OCI-LY1 (cell line): ENCODE measurements around the gene OR6B1.

Experiments
- EZH2 ChIP-seq: fragments of 200-600 bp; sonication (generic), shearing (Covaris generic); IDR thresholded peaks from 2 replicates; pipeline ENCODE4 v1.8.0; 2017; ENCODE audit warnings: borderline replicate concordance, mixed run types, mild to moderate bottlenecking, antibody characterized with exemption, low read length, moderate library complexity, mixed read lengths
- TF ChIP-seq, protein P1 (sequence below): fragments of 200-600 bp; sonication (generic), shearing (Covaris generic); IDR thresholded peaks from 2 replicates; pipeline ENCODE4 v1.5.1; 2017; ENCODE audit warnings: mild to moderate bottlenecking, antibody characterized with exemption, low read length, moderate library complexity, mixed read lengths

- TF ChIP-seq, protein P1, sequence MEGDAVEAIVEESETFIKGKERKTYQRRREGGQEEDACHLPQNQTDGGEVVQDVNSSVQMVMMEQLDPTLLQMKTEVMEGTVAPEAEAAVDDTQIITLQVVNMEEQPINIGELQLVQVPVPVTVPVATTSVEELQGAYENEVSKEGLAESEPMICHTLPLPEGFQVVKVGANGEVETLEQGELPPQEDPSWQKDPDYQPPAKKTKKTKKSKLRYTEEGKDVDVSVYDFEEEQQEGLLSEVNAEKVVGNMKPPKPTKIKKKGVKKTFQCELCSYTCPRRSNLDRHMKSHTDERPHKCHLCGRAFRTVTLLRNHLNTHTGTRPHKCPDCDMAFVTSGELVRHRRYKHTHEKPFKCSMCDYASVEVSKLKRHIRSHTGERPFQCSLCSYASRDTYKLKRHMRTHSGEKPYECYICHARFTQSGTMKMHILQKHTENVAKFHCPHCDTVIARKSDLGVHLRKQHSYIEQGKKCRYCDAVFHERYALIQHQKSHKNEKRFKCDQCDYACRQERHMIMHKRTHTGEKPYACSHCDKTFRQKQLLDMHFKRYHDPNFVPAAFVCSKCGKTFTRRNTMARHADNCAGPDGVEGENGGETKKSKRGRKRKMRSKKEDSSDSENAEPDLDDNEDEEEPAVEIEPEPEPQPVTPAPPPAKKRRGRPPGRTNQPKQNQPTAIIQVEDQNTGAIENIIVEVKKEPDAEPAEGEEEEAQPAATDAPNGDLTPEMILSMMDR, result no peak
- no peak for TF ChIP-seq EZH2
These were observed 7.5 kb upstream of the OR6B1 start for GRCh38 chr7:143992670-143993069.
